NB4 (cell line): ENCODE data around the gene IFIH1.

Source experiments
- MYC ChIP-seq: IDR thresholded peaks from 2 replicates; pipeline ENCODE4 v1.6.1; 2011; ENCODE audit warnings: low read depth, low read length
- POLR2A ChIP-seq: IDR thresholded peaks from 2 replicates; pipeline ENCODE4 v1.6.1; 2011; ENCODE audit warnings: mild to moderate bottlenecking; ENCODE audit not compliant: insufficient read length; ENCODE audit errors: extremely low read depth
- TF ChIP-seq, protein P1 (sequence below): IDR thresholded peaks from one replicate; pipeline ENCODE4 v1.5.1; 2012; ENCODE audit warnings: low read depth, low read length

DNA sequence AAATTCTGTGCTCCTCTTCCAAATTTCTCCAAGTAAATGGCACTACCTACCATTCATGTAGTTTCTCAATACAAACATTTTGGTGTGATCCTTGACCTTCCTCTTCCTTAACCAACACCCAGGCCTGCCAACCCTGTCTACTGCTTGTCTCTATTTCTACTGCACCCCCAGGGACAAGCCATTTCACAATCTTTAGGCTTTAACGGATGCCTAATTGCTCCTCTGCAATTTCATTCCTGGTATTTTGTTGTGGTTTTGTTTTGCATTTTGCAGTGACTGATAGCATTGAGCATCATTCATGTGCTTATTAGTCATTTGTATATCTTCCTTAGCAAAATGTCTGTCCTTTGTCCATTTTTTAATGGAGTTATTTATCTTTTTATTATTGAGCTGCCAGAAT, 85.3 kb downstream of the IFIH1 start:
- TF ChIP-seq, protein P1, sequence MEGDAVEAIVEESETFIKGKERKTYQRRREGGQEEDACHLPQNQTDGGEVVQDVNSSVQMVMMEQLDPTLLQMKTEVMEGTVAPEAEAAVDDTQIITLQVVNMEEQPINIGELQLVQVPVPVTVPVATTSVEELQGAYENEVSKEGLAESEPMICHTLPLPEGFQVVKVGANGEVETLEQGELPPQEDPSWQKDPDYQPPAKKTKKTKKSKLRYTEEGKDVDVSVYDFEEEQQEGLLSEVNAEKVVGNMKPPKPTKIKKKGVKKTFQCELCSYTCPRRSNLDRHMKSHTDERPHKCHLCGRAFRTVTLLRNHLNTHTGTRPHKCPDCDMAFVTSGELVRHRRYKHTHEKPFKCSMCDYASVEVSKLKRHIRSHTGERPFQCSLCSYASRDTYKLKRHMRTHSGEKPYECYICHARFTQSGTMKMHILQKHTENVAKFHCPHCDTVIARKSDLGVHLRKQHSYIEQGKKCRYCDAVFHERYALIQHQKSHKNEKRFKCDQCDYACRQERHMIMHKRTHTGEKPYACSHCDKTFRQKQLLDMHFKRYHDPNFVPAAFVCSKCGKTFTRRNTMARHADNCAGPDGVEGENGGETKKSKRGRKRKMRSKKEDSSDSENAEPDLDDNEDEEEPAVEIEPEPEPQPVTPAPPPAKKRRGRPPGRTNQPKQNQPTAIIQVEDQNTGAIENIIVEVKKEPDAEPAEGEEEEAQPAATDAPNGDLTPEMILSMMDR: no peak
- TF ChIP-seq POLR2A (no peak), MYC (no peak)
